PC-3 (cell line): Measurements from ENCODE around the gene SHANK3. TPM values are rescaled to one million over a fixed set of nuclear protein-coding genes. Genes with fewer than 3 reads are reported as not detected.

Source experiments
- ATAC-seq: fragments of 200-7000 bp; cut with Tn5 transposase; 2 replicates; pipeline ENCODE4 v1.9.1; 2020; ENCODE audit warnings: mild to moderate bottlenecking, moderate library complexity
- BruUV-seq: library from RNA; stranded (reverse); fragments of 400-500 nt; replicated peaks from 2 replicates; lab custom pipeline; 2021; lab: Mats Ljungman, UMichigan
- CTCF ChIA-PET: fragments of 300-600 bp; sonication (Branson Sonifier 250); formaldehyde crosslinking; loops from one replicate; lab custom pipeline; 2022; ENCODE audit warnings: antibody characterized with exemption; lab: Charles Lee
- POLR2A ChIA-PET: fragments of 300-600 bp; sonication (Branson Sonifier 250); formaldehyde crosslinking; loops from one replicate; lab custom pipeline; 2022; ENCODE audit warnings: antibody characterized with exemption; ENCODE audit not compliant: unreplicated experiment; lab: Charles Lee
- DNase-seq: peaks from one replicate; pipeline ENCODE4 v3.0.0-alpha.2; 2015
- H2AFZ ChIP-seq: fragments of 300-600 bp; sonication (generic); 2 replicates; pipeline ENCODE4 v1.6.0; 2016; ENCODE audit warnings: antibody characterized with exemption, low read length
- H3F3A ChIP-seq: fragments of 300-600 bp; sonication (generic); one replicate; pipeline ENCODE4 v1.6.0; 2017; ENCODE audit warnings: antibody characterized with exemption, low read length, control low read depth, mild to moderate bottlenecking; ENCODE audit not compliant: unreplicated experiment
- H3K27ac ChIP-seq: fragments of 300-600 bp; sonication (generic); 2 replicates; pipeline ENCODE4 v1.5.1; 2016; ENCODE audit warnings: mild to moderate bottlenecking, low read length
- H3K27me3 ChIP-seq: fragments of 300-600 bp; sonication (generic); 2 replicates; pipeline ENCODE4 v1.6.1; 2016; ENCODE audit warnings: low read length, mixed read lengths
- H3K36me3 ChIP-seq: fragments of 300-600 bp; sonication (generic); 2 replicates; pipeline ENCODE4 v1.6.1; 2016; ENCODE audit warnings: low read depth, mixed run types, low read length, mixed read lengths
- H3K4me1 ChIP-seq: fragments of 300-600 bp; sonication (generic); 2 replicates; pipeline ENCODE4 v1.5.1; 2016; ENCODE audit warnings: low read length; ENCODE audit not compliant: insufficient read depth
- H3K4me2 ChIP-seq: fragments of 300-600 bp; sonication (generic); 2 replicates; pipeline ENCODE4 v1.6.0; 2016; ENCODE audit warnings: low read length
- H3K4me3 ChIP-seq: fragments of 300-600 bp; sonication (generic); 2 replicates; pipeline ENCODE4 v1.5.1; 2016; ENCODE audit warnings: mild to moderate bottlenecking, low read length, mixed read lengths
- H3K79me2 ChIP-seq: fragments of 300-600 bp; sonication (generic); 2 replicates; pipeline ENCODE4 v1.6.1; 2017; ENCODE audit warnings: low read length, mixed read lengths
- H3K9ac ChIP-seq: fragments of 300-600 bp; sonication (generic); 2 replicates; pipeline ENCODE4 v1.6.0; 2016; ENCODE audit warnings: mild to moderate bottlenecking, low read length
- H3K9me2 ChIP-seq: fragments of 300-600 bp; sonication (generic); replicated peaks from 2 replicates; pipeline ENCODE4 v1.6.1; 2016; ENCODE audit warnings: mixed run types, low read length, mixed read lengths
- H3K9me3 ChIP-seq: fragments of 300-600 bp; sonication (generic); 2 replicates; pipeline ENCODE4 v1.6.1; 2016; ENCODE audit warnings: low read length, mixed read lengths
- H4K20me1 ChIP-seq: fragments of 300-600 bp; sonication (generic); 2 replicates; pipeline ENCODE4 v1.6.1; 2016; ENCODE audit warnings: low read length, mixed read lengths
- CTCF ChIP-seq: fragments of 300-600 bp; sonication (generic); conservative IDR thresholded peaks from 2 replicates; pipeline ENCODE4 v1.5.1; 2017; ENCODE audit warnings: antibody characterized with exemption, low read depth, mild to moderate bottlenecking, low read length
- EZH2 ChIP-seq: fragments of 300-600 bp; sonication (generic); IDR thresholded peaks from one replicate; pipeline ENCODE4 v1.6.1; 2017; ENCODE audit warnings: antibody characterized with exemption, mild to moderate bottlenecking, low read length; ENCODE audit not compliant: unreplicated experiment
- EZH2phosphoT487 ChIP-seq: fragments of 300-600 bp; sonication (generic); IDR thresholded peaks from 2 replicates; pipeline ENCODE4 v1.6.1; 2018; ENCODE audit warnings: mild to moderate bottlenecking, antibody characterized with exemption, low read length, borderline replicate concordance
- intact Hi-C: fragments of 100-400 bp; cut with micrococcal nuclease; formaldehyde crosslinking; loops from 2 replicates; pipeline ENCODE4 v1.9.0; 2023
- total RNA-seq: library from RNA; depleted of rRNA; stranded (reverse); fragments of >200 nt; gene quantifications from 2 replicates; pipeline ENCODE4 v1.2.3, GENCODE V29; 2014

SHANK3 gene
- total RNA-seq, 1 experiment from 2014 or later, result 3.7 TPM

- intact Hi-C loops, result no loop called here
- H3K79me2 ChIP-seq, result no peaks in the 10 kb centered on the region
- DNase-seq, result peak; percentile 8
- no peaks in the 10 kb centered on the region for H3F3A ChIP-seq
- H3K27me3 ChIP-seq, result no peaks in the 10 kb centered on the region
- POLR2A ChIA-PET, result no interaction called here
- H3K4me2 ChIP-seq, result peak overlapping the region; percentile 53
- CTCF ChIA-PET, result no interaction called here
- peak; percentile 74 for ATAC-seq
- TF ChIP-seq EZH2phosphoT487 (no peak), EZH2 (no peak), CTCF (no peak)
- H3K9me2 ChIP-seq, result no peaks in the 10 kb centered on the region
- H3K36me3 ChIP-seq, result no peaks in the 10 kb centered on the region
- no peak overlapping the region for H3K9ac ChIP-seq
- H3K27ac ChIP-seq, result no peak overlapping the region
- no peaks in the 10 kb centered on the region for H3K9me3 ChIP-seq
- no peak overlapping the region for H2AFZ ChIP-seq
- H4K20me1 ChIP-seq, result no peaks in the 10 kb centered on the region
- BruUV-seq, result no TSS peak
- H3K4me3 ChIP-seq, result peak overlapping the region; percentile 32; the same call in 1 of the 2 replicates
- no peaks in the 10 kb centered on the region; the same call in 1 of the 2 replicates for H3K4me1 ChIP-seq
Measured at GRCh38 chr22:50696799-50697561, 24.4 kb downstream of the SHANK3 start.

GRCh38 chr22:50697667-50698506 lies 25.3 kb downstream of the SHANK3 start:
- H3F3A ChIP-seq, result no peaks in the 10 kb centered on the region
- intact Hi-C loops, result no loop called here
- TF ChIP-seq EZH2phosphoT487, result no peak
- no peak for TF ChIP-seq CTCF
- TF ChIP-seq EZH2, result no peak
- H3K27ac ChIP-seq, result no peak overlapping the region
- no peak overlapping the region for H3K9ac ChIP-seq
- BruUV-seq, result no TSS peak
- no peaks in the 10 kb centered on the region for H3K79me2 ChIP-seq
- CTCF ChIA-PET, result no interaction called here
- no peaks in the 10 kb centered on the region for H4K20me1 ChIP-seq
- H3K4me2 ChIP-seq, result peak overlapping the region; percentile 83
- no peak for DNase-seq
- POLR2A ChIA-PET, result no interaction called here
- no peaks in the 10 kb centered on the region for H3K9me3 ChIP-seq
- no peaks in the 10 kb centered on the region for H3K27me3 ChIP-seq
- H3K4me3 ChIP-seq, result peak overlapping the region; percentile 62
- H3K36me3 ChIP-seq, result no peaks in the 10 kb centered on the region
- no peaks in the 10 kb centered on the region for H3K9me2 ChIP-seq
- ATAC-seq, result no peak
- H2AFZ ChIP-seq, result no peak overlapping the region
- H3K4me1 ChIP-seq, result no peaks in the 10 kb centered on the region; the same call in 1 of the 2 replicates
